SHP77 (cell line): Measurements from ENCODE around the gene GTF2H2.
"Not testable (repeated sequence)": the region's sequence is repeated elsewhere in the genome, so short reads cannot be mapped to it uniquely, and the experiment has no call there.

ENCODE experiments used
- DNase-seq, 2 experiments: peaks; one replicate each; lab custom pipeline; 2025; lab: John Stamatoyannopoulos, UW

GTF2H2 gene

GRCh38 chr5:71013575-71013974, 53.9 kb downstream of the GTF2H2 start:
- no peak for DNase-seq

DNA sequence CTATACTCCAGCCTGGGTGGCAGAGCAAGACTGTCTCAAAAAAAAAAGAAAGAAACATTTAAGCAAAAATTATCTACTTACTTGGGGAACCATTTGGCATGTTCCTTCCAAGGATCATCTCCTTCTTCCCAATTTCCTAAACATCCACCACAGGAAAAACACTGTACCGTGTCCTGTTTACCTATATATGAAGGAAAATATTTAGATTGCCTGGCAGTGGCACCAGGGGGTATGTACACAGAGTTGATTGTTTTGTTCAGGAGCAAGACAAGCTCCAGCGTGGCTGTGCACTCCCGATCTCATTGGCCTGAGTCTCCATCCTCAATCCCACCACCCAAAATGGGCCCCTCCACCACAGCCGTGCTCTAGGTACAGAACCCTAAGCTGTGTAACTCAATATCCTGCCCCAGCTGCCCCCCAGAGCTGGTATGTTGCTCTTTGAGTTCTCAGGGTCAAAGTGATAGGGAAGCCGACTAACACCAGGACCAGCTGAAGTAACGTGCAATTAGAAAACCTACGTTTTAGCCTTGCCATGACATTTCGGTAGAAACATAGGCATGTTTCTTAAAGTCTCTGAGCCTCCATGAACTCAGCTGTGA, 56.2 kb downstream of the GTF2H2 start:
- no peak for DNase-seq

- DNase-seq, result not testable (repeated sequence)
Measured at GRCh38 chr5:71006983-71007382, 60.5 kb downstream of the GTF2H2 start.
